Calu3 (cell line): Measurements from ENCODE around the gene ETS1. TPM values are rescaled to one million over a fixed set of nuclear protein-coding genes. Genes with fewer than 3 reads are reported as not detected.

ENCODE experiments used
- BruUV-seq: library from RNA; stranded (reverse); fragments of 400-500 nt; replicated peaks from 2 replicates; lab custom pipeline; 2021; lab: Mats Ljungman, UMichigan
- CTCF ChIA-PET: fragments of 300-600 bp; sonication (Branson Sonifier 250); formaldehyde crosslinking; loops from one replicate; lab custom pipeline; 2022; ENCODE audit warnings: antibody characterized with exemption; lab: Charles Lee
- DNase-seq: peaks from one replicate; pipeline ENCODE4 v3.0.0; 2022
- H3K27ac Mint-ChIP-seq: one replicate; pipeline ENCODE4 v1.8.0; 2022; ENCODE audit warnings: mixed read lengths; ENCODE audit not compliant: unreplicated experiment
- H3K27me3 Mint-ChIP-seq: one replicate; pipeline ENCODE4 v1.8.0; 2022; ENCODE audit warnings: mixed read lengths; ENCODE audit not compliant: unreplicated experiment
- H3K36me3 Mint-ChIP-seq: one replicate; pipeline ENCODE4 v1.8.0; 2022; ENCODE audit warnings: mild to moderate bottlenecking, moderate library complexity, mixed read lengths; ENCODE audit not compliant: insufficient read depth, unreplicated experiment
- H3K4me1 Mint-ChIP-seq: one replicate; pipeline ENCODE4 v1.8.0; 2022; ENCODE audit warnings: mild to moderate bottlenecking, low read depth, mixed read lengths; ENCODE audit not compliant: unreplicated experiment
- H3K4me3 Mint-ChIP-seq: one replicate; pipeline ENCODE4 v1.8.0; 2022; ENCODE audit warnings: mild to moderate bottlenecking, low read depth, moderate library complexity, mixed read lengths; ENCODE audit not compliant: unreplicated experiment
- H3K9me3 Mint-ChIP-seq: one replicate; pipeline ENCODE4 v1.8.0; 2022; ENCODE audit warnings: low read depth, mixed read lengths; ENCODE audit not compliant: unreplicated experiment
- intact Hi-C: fragments of 100-400 bp; cut with micrococcal nuclease; formaldehyde crosslinking; loops from one replicate; pipeline ENCODE4 v1.10.0; 2022; ENCODE audit not compliant: unreplicated experiment
- total RNA-seq: library from RNA; stranded (reverse); gene quantifications from 2 replicates; pipeline ENCODE4 v1.2.3, GENCODE V29; 2022
- TF ChIP-seq, protein P1 (sequence below): fragments of 200-600 bp; IDR thresholded peaks from one replicate; pipeline ENCODE4 v1.8.0; 2022; ENCODE audit warnings: antibody characterized with exemption; ENCODE audit not compliant: unreplicated experiment

Gene ETS1
- total RNA-seq, 1 experiment from 2014 or later: 38.4 TPM

DNA sequence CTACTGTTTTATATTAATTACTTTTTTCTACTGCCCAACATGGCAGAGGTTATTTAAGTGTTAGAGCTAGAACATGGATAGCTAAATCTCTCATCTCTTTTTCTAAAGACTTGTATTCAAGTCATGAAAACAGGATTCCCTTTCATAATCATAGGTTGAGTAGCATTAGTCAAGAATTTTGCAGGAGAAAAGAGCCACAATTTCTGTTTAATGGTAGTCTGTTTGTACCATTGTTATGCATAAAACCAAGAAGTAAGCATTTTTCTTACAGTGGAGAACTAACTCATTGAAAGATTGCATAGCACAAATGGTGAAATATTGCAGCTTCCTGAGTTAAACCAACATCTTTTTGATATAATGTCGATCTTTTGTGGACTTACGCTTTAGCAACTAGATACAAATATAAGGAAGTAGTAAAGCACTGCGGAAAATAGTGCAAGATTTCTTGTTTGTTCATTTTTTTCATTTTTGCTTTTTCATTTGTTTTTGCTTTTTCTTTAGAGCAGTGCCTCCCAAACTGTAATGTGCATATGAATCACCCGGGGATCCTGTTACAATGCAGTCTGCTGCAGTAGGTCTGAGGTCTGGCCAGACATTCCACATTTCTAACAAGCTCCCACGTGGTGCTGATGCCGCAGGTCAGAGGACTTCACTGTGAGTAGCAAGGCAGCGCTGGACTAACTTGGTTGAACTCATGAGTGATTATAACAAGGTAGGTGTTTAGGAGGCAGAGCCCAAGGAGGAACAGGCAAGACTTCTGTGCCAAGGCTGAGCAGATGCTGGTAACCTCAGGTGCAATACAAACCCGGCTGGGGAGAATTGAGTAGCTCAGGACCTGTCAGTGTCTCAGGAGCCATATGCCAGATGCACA is 4.6 kb downstream of the ETS1 start:
- Mint-ChIP-seq H3K4me1 (peaks cover 8% of the 10 kb centered on the region), H3K36me3 (no peaks in the 10 kb centered on the region), H3K9me3 (no peaks in the 10 kb centered on the region), H3K27me3 (peaks cover 14% of the 10 kb centered on the region), H3K27ac (no peak overlapping the region), H3K4me3 (no peak overlapping the region)
- CTCF ChIA-PET: no interaction called here
- intact Hi-C loops: no loop called here
- DNase-seq: no peak
- TF ChIP-seq, protein P1, sequence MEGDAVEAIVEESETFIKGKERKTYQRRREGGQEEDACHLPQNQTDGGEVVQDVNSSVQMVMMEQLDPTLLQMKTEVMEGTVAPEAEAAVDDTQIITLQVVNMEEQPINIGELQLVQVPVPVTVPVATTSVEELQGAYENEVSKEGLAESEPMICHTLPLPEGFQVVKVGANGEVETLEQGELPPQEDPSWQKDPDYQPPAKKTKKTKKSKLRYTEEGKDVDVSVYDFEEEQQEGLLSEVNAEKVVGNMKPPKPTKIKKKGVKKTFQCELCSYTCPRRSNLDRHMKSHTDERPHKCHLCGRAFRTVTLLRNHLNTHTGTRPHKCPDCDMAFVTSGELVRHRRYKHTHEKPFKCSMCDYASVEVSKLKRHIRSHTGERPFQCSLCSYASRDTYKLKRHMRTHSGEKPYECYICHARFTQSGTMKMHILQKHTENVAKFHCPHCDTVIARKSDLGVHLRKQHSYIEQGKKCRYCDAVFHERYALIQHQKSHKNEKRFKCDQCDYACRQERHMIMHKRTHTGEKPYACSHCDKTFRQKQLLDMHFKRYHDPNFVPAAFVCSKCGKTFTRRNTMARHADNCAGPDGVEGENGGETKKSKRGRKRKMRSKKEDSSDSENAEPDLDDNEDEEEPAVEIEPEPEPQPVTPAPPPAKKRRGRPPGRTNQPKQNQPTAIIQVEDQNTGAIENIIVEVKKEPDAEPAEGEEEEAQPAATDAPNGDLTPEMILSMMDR: no peak
- no TSS peak for BruUV-seq

DNA sequence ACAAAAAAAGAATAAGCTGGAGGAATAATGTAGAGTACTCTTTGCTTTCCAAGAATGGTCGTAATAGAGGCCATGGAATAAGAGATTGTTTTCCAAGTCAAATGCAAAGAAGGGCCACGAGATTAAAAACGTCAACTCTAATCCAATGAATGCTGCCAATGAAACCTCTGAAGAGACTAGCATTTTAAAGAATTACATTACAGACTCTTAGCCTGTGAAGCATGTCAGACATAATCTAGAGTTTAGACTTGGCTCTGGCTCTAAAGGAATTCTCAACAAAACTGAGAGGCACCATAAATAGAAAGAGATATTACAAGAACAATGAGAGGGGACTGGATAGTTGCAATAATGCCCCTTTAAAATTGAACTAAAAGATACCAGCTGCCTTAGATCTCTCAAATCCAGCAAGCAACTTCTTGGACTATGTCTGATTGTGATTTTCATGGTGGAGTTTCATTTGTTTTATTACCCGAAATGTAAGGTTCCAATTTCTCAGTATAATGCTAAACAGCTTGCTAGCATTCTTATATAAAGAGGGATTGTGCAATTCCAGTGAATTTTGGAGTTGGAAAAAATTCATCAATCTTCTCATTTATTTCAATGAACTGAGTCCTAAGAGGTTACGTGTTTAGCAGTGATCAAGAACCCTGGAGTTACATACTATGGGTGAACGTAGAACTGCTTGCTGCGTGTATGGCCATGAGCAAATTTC is 5.6 kb downstream of the ETS1 start:
- Mint-ChIP-seq H3K36me3 (no peaks in the 10 kb centered on the region), H3K4me1 (peaks cover 8% of the 10 kb centered on the region), H3K27me3 (peaks cover 14% of the 10 kb centered on the region), H3K4me3 (no peak overlapping the region), H3K9me3 (no peaks in the 10 kb centered on the region), H3K27ac (no peak overlapping the region)
- DNase-seq: no peak
- CTCF ChIA-PET: no interaction called here
- intact Hi-C loops: no loop called here
- no TSS peak for BruUV-seq
- TF ChIP-seq, protein P1: no peak

DNA sequence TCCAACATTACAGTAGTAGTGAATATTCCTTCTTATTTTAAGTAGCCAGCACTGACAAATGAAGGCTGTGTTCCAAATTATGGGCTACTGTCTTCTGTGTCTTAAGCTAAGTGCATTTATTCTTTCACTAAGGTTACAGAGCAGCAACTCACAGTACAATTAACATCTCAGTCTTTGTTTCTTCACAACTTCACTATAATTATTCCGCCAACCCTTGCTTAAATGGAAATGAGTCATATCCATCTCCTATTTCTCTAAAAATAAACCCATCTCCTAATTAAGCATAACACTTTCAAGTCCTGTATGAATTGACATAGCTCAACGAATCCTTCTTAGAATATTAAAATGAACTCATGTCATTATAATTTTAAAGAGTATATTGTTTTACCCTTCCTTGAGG is 6.7 kb downstream of the ETS1 start:
- DNase-seq: no peak
- intact Hi-C loops: no loop called here
- H3K4me3 Mint-ChIP-seq: no peak overlapping the region
- peaks cover 8% of the 10 kb centered on the region for H3K4me1 Mint-ChIP-seq
- CTCF ChIA-PET: no interaction called here
- H3K27me3 Mint-ChIP-seq: peaks cover 14% of the 10 kb centered on the region
- TF ChIP-seq, protein P1: no peak
- no peaks in the 10 kb centered on the region for H3K36me3 Mint-ChIP-seq
- no peaks in the 10 kb centered on the region for H3K9me3 Mint-ChIP-seq
- H3K27ac Mint-ChIP-seq: no peak overlapping the region
- no TSS peak for BruUV-seq

DNA sequence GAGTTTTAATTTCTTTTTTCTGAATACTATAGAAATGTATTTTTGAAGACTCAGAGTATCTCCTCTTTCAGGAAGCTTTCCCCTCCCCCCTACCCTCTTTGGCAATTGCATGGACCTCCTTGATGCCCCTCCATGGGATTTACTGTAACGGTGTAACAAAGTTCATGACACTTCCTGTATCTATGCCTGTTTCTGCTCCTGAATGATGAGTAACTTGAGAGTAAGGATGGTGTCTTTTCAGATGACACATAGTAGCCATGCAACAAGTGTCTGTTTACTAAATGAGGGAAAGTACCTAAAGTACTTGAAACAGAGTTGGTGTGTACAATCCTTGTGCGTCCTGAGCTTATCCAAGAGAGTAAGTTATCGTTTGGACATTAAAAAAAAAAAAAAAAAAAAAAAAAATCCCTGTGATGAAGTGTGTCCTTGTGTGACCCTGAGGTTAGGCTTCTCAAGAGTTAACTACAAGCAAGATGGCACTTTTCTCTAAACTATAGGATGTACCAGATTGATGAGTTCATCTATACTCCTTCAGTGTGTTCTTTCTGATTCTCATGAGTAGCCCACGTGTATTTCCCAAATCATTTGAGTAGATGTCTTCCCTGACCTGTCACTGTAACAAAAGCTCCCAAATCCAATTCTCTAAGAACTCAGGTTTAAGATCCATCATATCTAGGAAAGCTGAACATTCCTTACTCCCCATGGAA is 7.4 kb downstream of the ETS1 start:
- Mint-ChIP-seq H3K36me3 (no peaks in the 10 kb centered on the region), H3K27me3 (peaks cover 9% of the 10 kb centered on the region), H3K9me3 (no peaks in the 10 kb centered on the region), H3K27ac (no peak overlapping the region), H3K4me1 (peaks cover 7% of the 10 kb centered on the region), H3K4me3 (no peak overlapping the region)
- DNase-seq: no peak
- intact Hi-C loops: no loop called here
- CTCF ChIA-PET: no interaction called here
- TF ChIP-seq, protein P1: no peak
- no TSS peak for BruUV-seq
